Glutamatergic neuron (in vitro differentiated cells): Measurements from ENCODE around the gene NTRK2. TPM values are rescaled to one million over a fixed set of nuclear protein-coding genes. Genes with fewer than 3 reads are reported as not detected.

Experiments used
- DNase-seq: peaks from one replicate; pipeline ENCODE4 v3.0.0; 2022
- H3K27ac Mint-ChIP-seq: one replicate; pipeline ENCODE4 v1.8.0; 2020; ENCODE audit warnings: mild to moderate bottlenecking, mixed read lengths, inconsistent platforms; ENCODE audit not compliant: unreplicated experiment
- H3K27me3 Mint-ChIP-seq: one replicate; pipeline ENCODE4 v1.8.0; 2020; ENCODE audit warnings: mild to moderate bottlenecking, moderate library complexity, mixed read lengths, inconsistent platforms; ENCODE audit not compliant: unreplicated experiment
- H3K36me3 Mint-ChIP-seq: one replicate; pipeline ENCODE4 v1.8.0; 2020; ENCODE audit warnings: mild to moderate bottlenecking, mixed read lengths, inconsistent platforms; ENCODE audit not compliant: unreplicated experiment
- H3K4me1 Mint-ChIP-seq: one replicate; pipeline ENCODE4 v1.8.0; 2020; ENCODE audit warnings: mild to moderate bottlenecking, low read depth, mixed read lengths, inconsistent platforms; ENCODE audit not compliant: unreplicated experiment
- H3K4me3 Mint-ChIP-seq: one replicate; pipeline ENCODE4 v1.8.0; 2020; ENCODE audit warnings: mild to moderate bottlenecking, mixed read lengths, inconsistent platforms; ENCODE audit not compliant: unreplicated experiment
- H3K9me3 Mint-ChIP-seq: one replicate; pipeline ENCODE4 v1.8.0; 2020; ENCODE audit warnings: mild to moderate bottlenecking, moderate library complexity, mixed read lengths, inconsistent platforms; ENCODE audit not compliant: unreplicated experiment
- CTCF ChIP-seq: fragments of 200-600 bp; sonication (generic); IDR thresholded peaks from one replicate; pipeline ENCODE4 v1.5.0; 2021; ENCODE audit not compliant: partially characterized antibody, unreplicated experiment
- total RNA-seq: library from RNA; stranded (reverse); fragmentation: NEBNext Ultra II Directional; extraction: Animal tissue kit (Norgen Biotek cat#: 25700); gene quantifications from one replicate; pipeline ENCODE4 v1.2.1, GENCODE V29; 2021; ENCODE audit not compliant: unreplicated experiment

The NTRK2 gene
- total RNA-seq, 1 donor from 2014 or later, result 2.1 TPM

DNA sequence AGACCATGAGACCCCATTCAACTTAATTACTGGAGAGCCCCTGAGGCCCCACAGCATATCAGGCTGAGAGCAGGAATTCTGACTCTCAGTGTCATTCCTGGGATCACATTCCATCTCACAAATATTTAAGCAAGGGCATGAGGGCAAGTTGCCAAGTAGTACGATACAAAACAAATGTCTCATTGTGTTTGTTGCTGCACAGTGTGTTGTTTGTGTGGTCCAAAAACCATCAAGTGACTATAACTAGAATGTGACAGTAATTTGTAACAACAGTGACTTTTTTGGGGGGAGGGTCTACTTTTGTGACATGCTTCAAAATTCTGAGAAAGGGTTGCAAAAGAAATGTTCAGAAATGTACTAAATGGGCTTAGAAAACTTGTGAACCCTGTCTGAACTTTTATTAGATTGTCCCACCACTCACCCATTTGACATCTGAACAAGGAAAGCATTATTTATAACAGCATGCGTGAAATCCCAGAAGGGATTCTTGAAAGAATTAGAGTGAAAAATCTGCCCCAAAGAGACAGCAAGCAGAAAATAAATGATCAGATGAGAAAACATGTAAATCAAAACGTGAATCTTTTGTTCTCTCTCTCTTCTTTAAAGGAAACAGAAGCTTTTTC lies 347.0 kb downstream of the NTRK2 start:
- no peak for TF ChIP-seq CTCF
- Mint-ChIP-seq H3K27me3 (no peaks in the 10 kb centered on the region), H3K27ac (no peak overlapping the region)

DNA sequence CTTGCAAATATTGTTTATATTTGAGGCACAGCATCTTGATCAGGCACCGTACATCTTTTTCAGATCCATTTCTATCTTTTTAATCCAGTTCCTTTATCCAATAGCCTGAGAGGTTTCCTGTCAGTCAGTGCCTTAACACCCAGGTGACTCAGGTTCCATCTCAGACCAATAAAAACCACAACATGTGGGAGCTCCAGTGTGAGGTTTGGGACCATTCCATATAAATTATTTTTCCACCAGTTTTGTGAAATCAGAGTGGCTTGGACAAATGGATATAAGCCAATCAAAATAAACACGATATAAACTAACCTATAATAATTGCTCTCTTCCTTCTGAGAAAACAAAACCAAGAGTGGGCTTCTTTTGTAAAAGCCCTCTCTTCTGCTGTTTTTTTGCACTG lies 351.3 kb downstream of the NTRK2 start:
- no peak for DNase-seq
- Mint-ChIP-seq H3K27me3 (no peaks in the 10 kb centered on the region), H3K4me3 (no peak overlapping the region), H3K36me3 (no peaks in the 10 kb centered on the region), H3K9me3 (no peaks in the 10 kb centered on the region), H3K27ac (no peak overlapping the region), H3K4me1 (peaks cover 1% of the 10 kb centered on the region)
- no peak for TF ChIP-seq CTCF

More for the DNA sequence above, 347.0 kb downstream of the NTRK2 start:
- no peak overlapping the region for H3K4me3 Mint-ChIP-seq
- no peaks in the 10 kb centered on the region for H3K36me3 Mint-ChIP-seq
- no peak for DNase-seq
- H3K9me3 Mint-ChIP-seq, result no peaks in the 10 kb centered on the region
- no peaks in the 10 kb centered on the region for H3K4me1 Mint-ChIP-seq

DNA sequence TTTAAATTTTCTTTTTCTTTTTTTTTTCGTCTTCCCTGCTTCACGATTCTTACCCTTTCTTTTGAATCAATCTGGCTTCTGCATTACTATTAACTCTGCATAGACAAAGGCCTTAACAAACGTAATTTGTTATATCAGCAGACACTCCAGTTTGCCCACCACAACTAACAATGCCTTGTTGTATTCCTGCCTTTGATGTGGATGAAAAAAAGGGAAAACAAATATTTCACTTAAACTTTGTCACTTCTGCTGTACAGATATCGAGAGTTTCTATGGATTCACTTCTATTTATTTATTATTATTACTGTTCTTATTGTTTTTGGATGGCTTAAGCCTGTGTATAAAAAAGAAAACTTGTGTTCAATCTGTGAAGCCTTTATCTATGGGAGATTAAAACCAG lies 352.2 kb downstream of the NTRK2 start:
- H3K36me3 Mint-ChIP-seq, result no peaks in the 10 kb centered on the region
- no peak overlapping the region for H3K4me3 Mint-ChIP-seq
- H3K27me3 Mint-ChIP-seq, result no peaks in the 10 kb centered on the region
- no peak for TF ChIP-seq CTCF
- no peaks in the 10 kb centered on the region for H3K9me3 Mint-ChIP-seq
- H3K4me1 Mint-ChIP-seq, result peaks cover 1% of the 10 kb centered on the region
- DNase-seq, result no peak
- H3K27ac Mint-ChIP-seq, result no peak overlapping the region

GRCh38 chr9:85024374-85024773 lies 354.8 kb downstream of the NTRK2 start:
- peaks cover 1% of the 10 kb centered on the region for H3K4me1 Mint-ChIP-seq
- H3K36me3 Mint-ChIP-seq, result no peaks in the 10 kb centered on the region
- H3K27ac Mint-ChIP-seq, result no peak overlapping the region
- no peaks in the 10 kb centered on the region for H3K27me3 Mint-ChIP-seq
- no peak overlapping the region for H3K4me3 Mint-ChIP-seq
- no peak for TF ChIP-seq CTCF
- DNase-seq, result no peak
- H3K9me3 Mint-ChIP-seq, result no peaks in the 10 kb centered on the region

- H3K27me3 Mint-ChIP-seq, result no peaks in the 10 kb centered on the region
- peaks cover 1% of the 10 kb centered on the region for H3K4me1 Mint-ChIP-seq
- no peak overlapping the region for H3K4me3 Mint-ChIP-seq
- DNase-seq, result no peak
- H3K27ac Mint-ChIP-seq, result no peak overlapping the region
- no peak for TF ChIP-seq CTCF
- no peaks in the 10 kb centered on the region for H3K36me3 Mint-ChIP-seq
- no peaks in the 10 kb centered on the region for H3K9me3 Mint-ChIP-seq
Measured at GRCh38 chr9:85025638-85026037, 356.1 kb downstream of the NTRK2 start.
